GM19328 (cell line): Measurements from ENCODE around the gene RTN4RL2.

Source experiments
- ATAC-seq: cut with Tn5 transposase; IDR thresholded peaks from one replicate; pipeline ENCODE4 v1.9.1; 2021; ENCODE audit warnings: mild to moderate bottlenecking, moderate library complexity; ENCODE audit not compliant: unreplicated experiment

RTN4RL2 gene

DNA sequence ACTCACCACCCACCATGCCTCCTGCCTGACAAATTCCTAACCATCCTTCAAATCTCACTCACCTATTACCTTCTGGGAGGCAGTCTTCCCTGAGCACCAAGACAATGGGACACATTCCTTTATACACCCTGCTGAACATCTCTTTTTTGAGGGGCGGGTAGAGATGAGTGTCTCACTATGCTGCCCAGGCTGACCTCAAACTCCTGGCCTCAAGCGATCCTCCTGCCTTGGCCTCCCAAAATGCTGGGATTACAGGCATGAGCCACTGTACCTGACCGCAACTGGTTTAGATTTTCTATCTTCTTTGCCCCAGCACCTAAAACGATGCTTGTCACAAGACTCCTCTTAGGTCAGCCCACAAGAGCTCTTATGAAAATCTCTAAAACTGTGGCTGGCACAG lies 63.1 kb downstream of the RTN4RL2 start:
- ATAC-seq: no peak
